H1 (cell line): ENCODE data around the gene HS2ST1. TPM values are rescaled to one million over a fixed set of nuclear protein-coding genes. Genes with fewer than 3 reads are reported as not detected.

Source experiments
- CTCF ChIA-PET: fragments of 300-600 bp; sonication (Branson Sonifier 250); formaldehyde crosslinking; loops from one replicate; lab custom pipeline; 2021; ENCODE audit not compliant: partially characterized antibody; lab: Charles Lee
- POLR2A ChIA-PET: fragments of 300-600 bp; sonication (Branson Sonifier 250); formaldehyde crosslinking; loops from one replicate; lab custom pipeline; 2021; ENCODE audit warnings: inconsistent platforms; ENCODE audit not compliant: partially characterized antibody; lab: Charles Lee
- DNase-seq, 2 experiments: peaks; one replicate each; pipeline versions ENCODE4 v3.0.0 to v3.0.0-alpha.2; 2010 to 2022; ENCODE audit warnings: low spot score in 2 of 2, low read depth in 1 of 2, mixed read lengths in 1 of 2
- FAIRE-seq: peaks from 2 replicates; lab custom pipeline; 2011; peaks lifted over from hg19 to GRCh38; lab: Jason Lieb, UNC
- H2AFZ ChIP-seq: 2 replicates; pipeline ENCODE4 v1.8.1; 2012; ENCODE audit warnings: low read length, inconsistent platforms
- H2AK5ac ChIP-seq: 2 replicates; pipeline ENCODE4 v1.6.1; 2013; ENCODE audit warnings: low read depth, low read length
- H2BK120ac ChIP-seq: replicated peaks from 2 replicates; pipeline ENCODE3; 2013; ENCODE audit warnings: low read depth, low read length, inconsistent platforms
- H2BK12ac ChIP-seq: 2 replicates; pipeline ENCODE4 v1.6.1; 2013; ENCODE audit warnings: low read depth, low read length
- H2BK15ac ChIP-seq: 2 replicates; pipeline ENCODE4 v1.6.1; 2013; ENCODE audit warnings: low read length
- H2BK20ac ChIP-seq: 2 replicates; pipeline ENCODE4 v1.6.1; 2013; ENCODE audit warnings: low read length
- H2BK5ac ChIP-seq: 2 replicates; pipeline ENCODE4 v1.6.1; 2013; ENCODE audit warnings: low read depth, low read length
- H3K14ac ChIP-seq: 2 replicates; pipeline ENCODE4 v1.6.1; 2013; ENCODE audit warnings: inconsistent platforms; ENCODE audit not compliant: insufficient read length
- H3K18ac ChIP-seq: 2 replicates; pipeline ENCODE4 v1.6.1; 2013; ENCODE audit warnings: low read length; ENCODE audit errors: extremely low read depth
- H3K23ac ChIP-seq: 2 replicates; pipeline ENCODE4 v1.6.1; 2013; ENCODE audit warnings: inconsistent platforms; ENCODE audit not compliant: insufficient read length
- H3K23me2 ChIP-seq: 2 replicates; pipeline ENCODE4 v1.6.1; 2013; ENCODE audit warnings: low read depth, low read length
- H3K27ac ChIP-seq: 2 replicates; pipeline ENCODE4 v1.6.1; 2011; ENCODE audit warnings: low read depth, low read length, inconsistent platforms
- H3K27me3 ChIP-seq, 4 experiments: replicated peaks in 1 of 4; 1 replicate in 1 of 4; 2 replicates in 3 of 4; pipeline versions ENCODE4 v1.6.1 to v1.8.1; 2011 to 2013; ENCODE audit warnings: low read length in 3 of 4, mild to moderate bottlenecking in 3 of 4, inconsistent platforms in 2 of 4, mixed read lengths in 2 of 4, moderate library complexity in 1 of 4; ENCODE audit not compliant: control insufficient read depth in 3 of 4, insufficient read depth in 3 of 4; ENCODE audit errors: extremely low read depth in 1 of 4
- H3K36me3 ChIP-seq, 4 experiments: 2 replicates each; pipeline versions ENCODE4 v1.6.1 to v1.8.1; 2011 to 2013; ENCODE audit warnings: mild to moderate bottlenecking in 4 of 4, low read length in 3 of 4, moderate library complexity in 2 of 4, control low read depth in 1 of 4, inconsistent platforms in 1 of 4; ENCODE audit not compliant: insufficient read depth in 4 of 4, control insufficient read depth in 2 of 4
- H3K4ac ChIP-seq: replicated peaks from 2 replicates; pipeline ENCODE3; 2013; ENCODE audit warnings: low read length, low read depth, mixed read lengths, inconsistent platforms; ENCODE audit not compliant: insufficient read length
- H3K4me1 ChIP-seq, 4 experiments: replicated peaks in 1 of 4; 1 replicate in 1 of 4; 2 replicates in 3 of 4; pipeline versions ENCODE4 v1.6.1 to v1.8.1; 2011 to 2013; ENCODE audit warnings: low read length in 3 of 4, inconsistent platforms in 2 of 4, mixed read lengths in 1 of 4; ENCODE audit not compliant: insufficient read depth in 4 of 4, control insufficient read depth in 3 of 4
- H3K4me2 ChIP-seq, 2 experiments: 2 replicates each; pipeline versions ENCODE4 v1.6.1 to v1.8.1; 2011 to 2013; ENCODE audit warnings: low read depth in 2 of 2, low read length in 2 of 2, control low read depth in 1 of 2, inconsistent platforms in 1 of 2, mild to moderate bottlenecking in 1 of 2; ENCODE audit not compliant: insufficient read depth in 1 of 2
- H3K4me3 ChIP-seq, 4 experiments: fragments of 200-600, 300-600 bp in 1 of 4; sonication (generic), shearing (Covaris generic), sonication (Bioruptor Twin) in 1 of 4; 2 replicates each; pipeline versions ENCODE4 v1.5.1 to v1.8.1; 2011 to 2016; ENCODE audit warnings: low read length in 4 of 4, low read depth in 3 of 4, control low read depth in 2 of 4, inconsistent platforms in 2 of 4, mild to moderate bottlenecking in 2 of 4, mixed read lengths in 1 of 4, moderate library complexity in 1 of 4; ENCODE audit not compliant: insufficient read depth in 2 of 4; ENCODE audit errors: extremely low read depth in 1 of 4
- H3K56ac ChIP-seq: replicated peaks from 2 replicates; pipeline ENCODE3; 2013; ENCODE audit warnings: low read depth, mild to moderate bottlenecking, mixed read lengths, low read length, inconsistent platforms; ENCODE audit not compliant: insufficient read length
- H3K79me1 ChIP-seq: 2 replicates; pipeline ENCODE4 v1.6.1; 2013; ENCODE audit warnings: low read depth, low read length, control low read depth
- H3K79me2 ChIP-seq, 2 experiments: 2 replicates each; pipeline versions ENCODE4 v1.6.1 to v1.8.1; 2012 to 2013; ENCODE audit warnings: low read length in 2 of 2, mild to moderate bottlenecking in 2 of 2, inconsistent platforms in 1 of 2; ENCODE audit not compliant: insufficient read depth in 2 of 2, control insufficient read depth in 1 of 2
- H3K9ac ChIP-seq, 4 experiments: replicated peaks in 1 of 4; 1 replicate in 1 of 4; 2 replicates in 3 of 4; pipeline versions ENCODE4 v1.6.1 to v1.8.1; 2011 to 2013; ENCODE audit warnings: low read depth in 3 of 4, low read length in 3 of 4, control low read depth in 2 of 4, mild to moderate bottlenecking in 2 of 4, moderate library complexity in 2 of 4, inconsistent platforms in 1 of 4; ENCODE audit errors: extremely low read depth in 1 of 4
- H3K9me3 ChIP-seq, 2 experiments: 2 replicates each; pipeline versions ENCODE4 v1.6.1 to v1.8.1; 2012 to 2013; ENCODE audit warnings: mild to moderate bottlenecking in 2 of 2, moderate library complexity in 2 of 2, control low read depth in 1 of 2, inconsistent platforms in 1 of 2, low read depth in 1 of 2, low read length in 1 of 2, mixed read lengths in 1 of 2; ENCODE audit not compliant: insufficient read depth in 2 of 2
- H4K20me1 ChIP-seq, 2 experiments: replicated peaks in 1 of 2; 2 replicates each; pipeline versions ENCODE3 to v1.8.1; 2011 to 2013; ENCODE audit warnings: inconsistent platforms in 2 of 2, low read length in 2 of 2, mild to moderate bottlenecking in 1 of 2; ENCODE audit not compliant: insufficient read depth in 2 of 2, control insufficient read depth in 1 of 2
- H4K5ac ChIP-seq: 2 replicates; pipeline ENCODE4 v1.6.1; 2013; ENCODE audit warnings: low read length, low read depth, mixed read lengths, inconsistent platforms; ENCODE audit not compliant: insufficient read length
- H4K8ac ChIP-seq: 2 replicates; pipeline ENCODE4 v1.8.0; 2013; ENCODE audit warnings: mild to moderate bottlenecking, moderate library complexity, low read length, inconsistent platforms; ENCODE audit not compliant: insufficient read depth; ENCODE audit errors: extremely low read depth
- H4K91ac ChIP-seq: replicated peaks from 2 replicates; pipeline ENCODE3; 2013; ENCODE audit warnings: low read length, mixed read lengths, inconsistent platforms; ENCODE audit not compliant: insufficient read length
- CBX5 ChIP-seq: fragments of 300-800, 300-1000 bp; sonication (generic); IDR thresholded peaks from 2 replicates; pipeline ENCODE4 v1.7.1; 2016; ENCODE audit warnings: antibody characterized with exemption, low read length, low read depth
- CREB1 ChIP-seq: IDR thresholded peaks from 2 replicates; pipeline ENCODE4 v1.6.1; 2012; ENCODE audit warnings: inconsistent platforms
- FOSL1 ChIP-seq: IDR thresholded peaks from 2 replicates; pipeline ENCODE4 v1.6.1; 2011; ENCODE audit warnings: mild to moderate bottlenecking, low read depth, low read length, moderate library complexity; ENCODE audit not compliant: insufficient read depth
- GABPA ChIP-seq: IDR thresholded peaks from 2 replicates; pipeline ENCODE4 v1.6.1; 2011; ENCODE audit warnings: mild to moderate bottlenecking, low read length, moderate library complexity, borderline replicate concordance; ENCODE audit not compliant: insufficient read depth
- KDM4A ChIP-seq: IDR thresholded peaks from one replicate; pipeline ENCODE4 v1.7.1; 2012; ENCODE audit warnings: low read depth, mild to moderate bottlenecking, moderate library complexity, low read length, inconsistent platforms; ENCODE audit not compliant: severe bottlenecking
- MAFK ChIP-seq: IDR thresholded peaks from 2 replicates; pipeline ENCODE4 v1.6.1; 2012; ENCODE audit warnings: low read depth, mild to moderate bottlenecking, improper control_type of control experiment, low read length
- NANOG ChIP-seq: IDR thresholded peaks from 2 replicates; pipeline ENCODE4 v1.6.1; 2011; ENCODE audit warnings: low read length, low read depth, mild to moderate bottlenecking, inconsistent platforms; ENCODE audit not compliant: insufficient read depth, poor library complexity, severe bottlenecking
- NRF1 ChIP-seq: IDR thresholded peaks from 2 replicates; pipeline ENCODE4 v1.6.1; 2011; ENCODE audit warnings: mild to moderate bottlenecking, low read depth, low read length, improper control_type of control experiment
- POLR2A ChIP-seq, 2 experiments: IDR thresholded peaks; 1 replicate in 1 of 2; 2 replicates in 1 of 2; pipeline ENCODE4 v1.6.1; 2011; ENCODE audit warnings: low read depth in 2 of 2, low read length in 2 of 2, mild to moderate bottlenecking in 2 of 2; ENCODE audit errors: control extremely low read depth in 1 of 2
- POLR2AphosphoS5 ChIP-seq: IDR thresholded peaks from 2 replicates; pipeline ENCODE4 v1.6.1; 2011; ENCODE audit warnings: low read depth, low read length
- TAF1 ChIP-seq: IDR thresholded peaks from 2 replicates; pipeline ENCODE4 v1.6.1; 2011; ENCODE audit warnings: mild to moderate bottlenecking, low read depth, low read length
- TBP ChIP-seq: IDR thresholded peaks from 2 replicates; pipeline ENCODE4 v1.6.1; 2011; ENCODE audit warnings: low read depth, low read length, improper control_type of control experiment
- YY1 ChIP-seq: IDR thresholded peaks from 2 replicates; pipeline ENCODE4 v1.6.1; 2011; ENCODE audit warnings: low read depth, mild to moderate bottlenecking, low read length
- whole genome bisulfite sequencing, 2 experiments: shearing (Covaris generic) in 1 of 2; methylation state at CpG; one replicate each; pipeline versions ENCODE4 v1.1.6 to v1.1.7; 2013 to 2015; ENCODE audit warnings: low lambda C conversion rate in 2 of 2, mixed read lengths in 2 of 2, inconsistent platforms in 1 of 2, low coverage in 1 of 2, missing lambda C conversion rate in 1 of 2; ENCODE audit not compliant: insufficient replicate concordance in 2 of 2, insufficient coverage in 1 of 2, insufficient read length in 1 of 2; ENCODE audit errors: extremely low coverage in 1 of 2, missing lambda C conversion rate in 1 of 2; 5-methylcytosine and 5-hydroxymethylcytosine counted together
- polyA plus RNA-seq, 7 experiments: library from polyadenylated mRNA; depleted of rRNA in 3 of 7; stranded (reverse) in 5 of 7; unstranded in 2 of 7; fragments of >200 nt in 5 of 7; fragments of 200-250 nt in 2 of 7; gene quantifications; 1 replicate in 5 of 7; 2 replicates in 1 of 7; 4 replicates in 1 of 7; pipeline versions ENCODE4 v1.2.1 to v1.2.3, GENCODE V29; 2011 to 2013; ENCODE audit warnings: missing spikeins in 2 of 7, mixed read lengths in 2 of 7
- total RNA-seq: library from RNA; stranded (reverse); fragmentation: NEBNext Ultra II Directional; extraction: Animal tissue kit (Norgen Biotek cat#: 25700); gene quantifications from 2 replicates; pipeline ENCODE4 v1.2.1, GENCODE V29; 2021

Gene HS2ST1
- total and polyA plus RNA-seq, 2 of the 8 experiments (the other 6 are each of a cell fraction or from before 2014, with no cell fraction given): 5.2 to 28.3 TPM

- Histone ChIP-seq H2BK20ac (no peak within 1 kb of the TSS), H3K14ac (no peak within 1 kb of the TSS), H3K79me1 (no peaks in the 10 kb centered on the region), H2AK5ac (peak within 1 kb of the TSS; percentile 84; the same call in 1 of the 2 replicates), H3K27ac (peak within 1 kb of the TSS; percentile 96), H2BK5ac (peak within 1 kb of the TSS; percentile 99), H3K4me3 (peak within 1 kb of the TSS; percentile 98 to 99 (median 99)), H4K20me1 (peaks cover 4 to 7% of the 10 kb centered on the region in 2 experiments), H3K56ac (peak within 1 kb of the TSS; percentile 77), H3K23ac (no peak within 1 kb of the TSS), H2BK120ac (peak within 1 kb of the TSS; percentile 69), H3K4me2 (peak within 1 kb of the TSS; percentile 74 to 79), H3K4me1 (peaks cover 0 to 3% (median 2%) of the 10 kb centered on the region in 4 experiments; a peak in 3 of 7 replicates), H3K27me3 (no peaks in the 10 kb centered on the region), H2BK12ac (peak within 1 kb of the TSS; percentile 94; the same call in 1 of the 2 replicates), H4K5ac (peak within 1 kb of the TSS; percentile 97), H3K9me3 (no peaks in the 10 kb centered on the region), H2AFZ (peak within 1 kb of the TSS; percentile 94; the same call in 1 of the 2 replicates), H4K8ac (peak within 1 kb of the TSS; percentile 99; the same call in 1 of the 2 replicates), H3K23me2 (no peaks in the 10 kb centered on the region), H3K4ac (peak within 1 kb of the TSS; percentile 17), H3K36me3 (peaks cover 0 to 3% (median 1%) of the 10 kb centered on the region in 4 experiments; a peak in 1 of 8 replicates), H3K18ac (peak within 1 kb of the TSS; percentile 89), H3K9ac (peak within 1 kb of the TSS; percentile 98 to 100 (median 99)), H3K79me2 (peaks cover 37 to 90% of the 10 kb centered on the region in 2 experiments), H4K91ac (peak within 1 kb of the TSS; percentile 69), H2BK15ac (peak within 1 kb of the TSS; percentile 100)
- POLR2A ChIA-PET: interaction anchor here (0.7 to 5.1 kb wide), 26 partner anchors 10 to 421 kb away, joined by 3 to 49 read pairs (median 4); partner anchors contain the start of gene SH3GLB1
- CTCF ChIA-PET: interaction anchor here (0.8 to 1.4 kb wide), 3 partner anchors 22 to 100 kb away, joined by 3 read pairs; no protein-coding TSS in a partner anchor
- FAIRE-seq (peak; percentile 91), DNase-seq (peak in 1 of 2 experiments; percentile 100)
- WGBS, 2 experiments: 2% methylated on average over 40 of the region's 44 CpGs; no CpG with 5 or more reads in 1 of the 2 experiments
- TF ChIP-seq MAFK: no peak
- no peak for TF ChIP-seq KDM4A
- no peak for TF ChIP-seq CREB1
- TF ChIP-seq POLR2AphosphoS5: peak; percentile 83
- TF ChIP-seq POLR2A (IDR thresholded peaks at IDR 0.05; ENCODE audit: control extremely low read depth in 1 of 2, low read depth in 2 of 2, low read length in 2 of 2): peak; percentile 83 to 89
- TF ChIP-seq CBX5: no peak
- no peak for TF ChIP-seq NRF1
- TF ChIP-seq NANOG: no peak
- TF ChIP-seq TAF1: peak; percentile 99
- TF ChIP-seq YY1: peak; percentile 96
- TF ChIP-seq TBP: peak; percentile 93
- TF ChIP-seq GABPA: no peak
- TF ChIP-seq FOSL1: no peak
Observed at GRCh38 chr1:86913896-86914600, 387 bp upstream of the HS2ST1 start, which contains the start of gene SELENOF. TSS of gene SELENOF (minus strand) at chr1:86914126. CDS start at chr1:86914111, 15 bp downstream.
